Measurements from ENCODE around the gene MN1. TPM values are rescaled to one million over a fixed set of nuclear protein-coding genes. Genes with fewer than 3 reads are reported as not detected.

MN1 gene
- total and polyA plus RNA-seq, 12 donors, result 2.3 to 8.3 (median 5.5) TPM

GRCh38 chr22:27727673-27728451 is 73.7 kb downstream of the MN1 start:
- DNase-seq, result no peak
- ATAC-seq, result no peak
- no peaks in the 10 kb centered on the region for H3K36me3 ChIP-seq
- peak overlapping the region in 9 of 10 donors; percentile 70 to 92 (median 90) for H3K27ac ChIP-seq
- no peaks in the 10 kb centered on the region for H3K27me3 ChIP-seq
- no peak for TF ChIP-seq CTCF (IDR thresholded peaks at IDR 0.05)
- intact Hi-C loops (cut with DNase I), result loop anchor here in 4 of 10 donors (2.0 to 10.0 kb wide), 4 partner anchors 59 to 73 kb away; partner anchors contain the start of gene MN1 (in 2 of the 4)
- H3K9me3 ChIP-seq, result no peaks in the 10 kb centered on the region
- no peak overlapping the region for H3K4me3 ChIP-seq
- H3K4me1 ChIP-seq, result peaks cover 4 to 35% (median 20%) of the 10 kb centered on the region in 9 donors
- WGBS, 2 donors, result 83 to 86% methylated on average over 4 of the region's 4 CpGs

GRCh38 chr22:27726686-27727449 is 74.7 kb downstream of the MN1 start:
- Histone ChIP-seq H3K9me3 (no peaks in the 10 kb centered on the region), H3K36me3 (no peaks in the 10 kb centered on the region), H3K27me3 (no peaks in the 10 kb centered on the region), H3K4me3 (peak overlapping the region in 3 of 10 donors; percentile 8 to 12 (median 8)), H3K4me1 (peaks cover 4 to 35% (median 20%) of the 10 kb centered on the region in 9 donors), H3K27ac (peak overlapping the region; percentile 70 to 92 (median 90))
- peak; percentile 70 to 79 for DNase-seq
- ATAC-seq, result peak; percentile 80 to 96 (median 94)
- TF ChIP-seq CTCF (IDR thresholded peaks at IDR 0.05), result peak in 1 of 9 donors; percentile 6
- intact Hi-C loops (cut with DNase I), result loop anchor here in 4 of 10 donors (1.0 to 10.0 kb wide), 5 partner anchors 57 to 74 kb away; partner anchors contain the start of gene MN1 (in 2 of the 4)
- 41 to 56% methylated on average over 13 of the region's 13 CpGs for WGBS, 2 donors

- no peaks in the 10 kb centered on the region for H3K36me3 ChIP-seq
- WGBS, 2 donors, result 38 to 52% methylated on average over 5 of the region's 5 CpGs
- no peak for TF ChIP-seq CTCF (IDR thresholded peaks at IDR 0.05)
- H3K27me3 ChIP-seq, result no peaks in the 10 kb centered on the region
- peak overlapping the region; percentile 70 to 92 (median 90) for H3K27ac ChIP-seq
- no peaks in the 10 kb centered on the region for H3K9me3 ChIP-seq
- DNase-seq (peak in 1 of 2 donors; percentile 68), ATAC-seq (peak; percentile 62 to 89 (median 82))
- H3K4me3 ChIP-seq, result no peak overlapping the region
- intact Hi-C loops (cut with DNase I), result loop anchor here in 4 of 10 donors (1.0 to 10.0 kb wide), 5 partner anchors 56 to 74 kb away; partner anchors contain the start of gene MN1 (in 2 of the 4)
- H3K4me1 ChIP-seq, result peaks cover 4 to 35% (median 20%) of the 10 kb centered on the region in 9 donors
Measured at GRCh38 chr22:27726331-27726685, 75.2 kb downstream of the MN1 start.

GRCh38 chr22:27725661-27726060 is 75.9 kb downstream of the MN1 start:
- H3K27me3 ChIP-seq, result no peaks in the 10 kb centered on the region
- H3K4me1 ChIP-seq, result peaks cover 4 to 35% (median 20%) of the 10 kb centered on the region in 9 donors
- intact Hi-C loops (cut with DNase I), result loop anchor here in 4 of 10 donors (1.0 to 10.0 kb wide), 5 partner anchors 55 to 75 kb away; partner anchors contain the start of gene MN1 (in 2 of the 4)
- H3K9me3 ChIP-seq, result no peaks in the 10 kb centered on the region
- TF ChIP-seq CTCF (IDR thresholded peaks at IDR 0.05), result no peak
- no peak for ATAC-seq
- no peak overlapping the region for H3K4me3 ChIP-seq
- no peak for DNase-seq
- 92% methylated on average over 5 of the region's 5 CpGs for WGBS, 2 donors
- H3K36me3 ChIP-seq, result no peaks in the 10 kb centered on the region
- H3K27ac ChIP-seq, result peak overlapping the region; percentile 70 to 92 (median 90)
